ENCODE results near the gene OLFML2A.

GRCh38 chr9:124755061-124755460 is 21.9 kb upstream of the OLFML2A start:
- TF ChIP-seq CTCF (IDR thresholded peaks at IDR 0.05; ENCODE audit: poor library complexity): no peak
- no peak for TF ChIP-seq EZH2 (IDR thresholded peaks at IDR 0.05; ENCODE audit: borderline replicate concordance)

Measured in hepatocyte (in vitro differentiated cells).